Hematopoietic multipotent progenitor cell treated with erythropoietin and hydrocortisone succinate and interleukin-3 and kit ligand, for 8 days (in vitro differentiated cells): ENCODE data around the gene CAPN9.
"Not testable (repeated sequence)": the region's sequence is repeated elsewhere in the genome, so short reads cannot be mapped to it uniquely, and the experiment has no call there.

ENCODE experiments used
- DNase-seq: peaks from one replicate; pipeline ENCODE4 v3.0.0-alpha.2; 2015

CAPN9 gene

DNA sequence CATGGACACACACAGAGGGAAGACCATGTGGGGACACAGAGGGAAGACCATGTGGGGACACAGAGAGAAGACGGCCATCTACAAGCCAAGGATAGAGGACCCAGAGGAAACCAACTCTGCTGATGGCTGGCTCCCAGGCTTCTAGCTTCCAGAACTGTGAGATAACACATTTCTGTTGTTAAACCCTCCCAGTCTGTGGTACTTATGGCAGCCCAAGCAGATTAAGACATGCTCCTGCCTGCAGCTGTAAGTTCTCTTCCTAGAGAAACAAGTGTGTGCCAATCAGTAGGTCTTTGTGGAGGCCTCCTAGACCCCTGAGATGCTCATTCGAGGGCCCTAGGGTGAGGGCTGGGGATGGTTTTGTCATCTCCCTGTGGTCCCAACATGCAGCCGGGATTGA is 35.9 kb upstream of the CAPN9 start:
- DNase-seq, result no peak

DNA sequence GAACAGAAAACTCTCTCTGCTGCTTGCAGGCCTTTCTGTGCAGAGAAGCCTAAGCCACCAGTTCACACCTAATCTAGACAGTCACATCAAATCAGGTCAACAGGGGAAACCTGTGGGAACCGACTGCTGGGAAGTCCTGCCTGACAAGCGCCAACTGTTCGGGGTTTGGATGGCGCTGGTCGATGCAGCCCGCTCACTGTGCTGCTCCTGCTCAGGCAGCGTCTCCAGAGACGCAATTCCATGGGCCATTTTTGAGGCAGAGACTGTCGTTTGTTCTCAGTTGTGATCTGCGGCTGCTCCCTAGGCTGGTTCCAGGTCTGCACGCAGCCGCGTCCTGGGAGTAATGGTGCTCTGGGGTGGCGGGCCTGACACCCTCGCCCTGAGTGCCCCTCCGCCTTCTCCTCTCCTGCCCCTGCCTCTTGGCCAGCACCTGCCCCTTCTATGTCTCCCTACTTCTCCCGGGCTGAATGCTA is 34.7 kb upstream of the CAPN9 start:
- no peak for DNase-seq

- no peak for DNase-seq
These were observed 34.0 kb upstream of the CAPN9 start for GRCh38 chr1:230713138-230713537.

DNA sequence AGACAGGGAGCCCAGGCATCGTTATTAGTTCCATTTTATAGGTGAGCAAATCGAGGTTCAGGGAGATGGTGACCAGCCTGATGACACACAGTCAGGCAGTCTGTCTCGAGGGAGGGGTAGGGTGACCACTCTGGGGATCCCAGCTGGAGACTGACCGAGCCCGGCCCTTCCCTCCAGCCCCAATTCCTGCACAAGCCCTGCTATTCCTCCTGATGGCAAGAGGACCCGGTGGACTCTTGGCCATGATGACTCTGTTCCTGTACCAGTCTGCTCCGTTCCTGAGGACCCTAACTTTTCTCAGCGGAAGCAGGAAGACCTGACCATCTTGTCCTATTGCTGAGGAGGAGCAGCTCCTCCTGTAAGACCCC is 33.7 kb upstream of the CAPN9 start:
- DNase-seq, result no peak

GRCh38 chr1:230713915-230714764 is 33.0 kb upstream of the CAPN9 start, which contains the start of gene AGT:
Gene AGT (minus strand): TSS chr1:230714122. CDS start chr1:230710823, 3,299 bp downstream.
- DNase-seq, result no peak

- DNase-seq, result no peak
These were observed 31.7 kb upstream of the CAPN9 start for GRCh38 chr1:230715510-230715909.

- not testable (repeated sequence) for DNase-seq
These were observed 30.7 kb upstream of the CAPN9 start for GRCh38 chr1:230716453-230716852.

- no peak for DNase-seq
These were observed 29.9 kb upstream of the CAPN9 start for GRCh38 chr1:230717251-230717650.

DNA sequence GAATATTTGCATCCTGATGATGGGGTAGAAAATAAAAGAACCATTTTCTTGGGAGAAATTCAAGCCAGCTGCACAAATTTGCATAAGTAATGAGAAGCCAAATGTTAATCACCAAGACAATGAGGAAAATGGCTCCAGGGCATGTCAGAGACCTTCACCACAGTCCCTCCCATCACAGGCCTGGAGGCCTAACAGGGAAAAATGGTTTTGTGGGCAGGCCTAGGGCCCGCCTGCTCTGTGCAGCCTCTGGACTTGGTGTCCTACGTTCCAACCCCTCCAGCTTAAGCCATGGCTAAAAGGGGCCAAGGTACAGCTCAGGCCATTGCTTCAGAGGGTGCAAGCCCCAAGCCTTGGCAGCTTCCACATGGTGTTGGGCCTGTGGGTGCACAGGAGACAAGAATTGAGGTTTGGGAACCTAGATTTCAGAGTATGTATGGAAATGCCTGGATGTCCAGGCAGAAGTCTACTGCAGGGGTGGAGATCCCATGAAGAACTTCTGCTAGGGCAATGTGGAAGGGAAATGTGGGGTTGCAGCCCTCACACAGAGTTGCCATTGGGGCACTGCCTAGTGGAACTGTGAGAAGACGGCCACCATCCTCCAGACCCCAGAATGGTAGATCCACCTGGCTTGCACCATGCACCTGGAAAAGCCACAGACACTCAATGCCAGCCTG is 25.2 kb upstream of the CAPN9 start:
- DNase-seq, result not testable (repeated sequence)

- DNase-seq, result no peak
These were observed 21.8 kb upstream of the CAPN9 start for GRCh38 chr1:230725256-230726012.

DNA sequence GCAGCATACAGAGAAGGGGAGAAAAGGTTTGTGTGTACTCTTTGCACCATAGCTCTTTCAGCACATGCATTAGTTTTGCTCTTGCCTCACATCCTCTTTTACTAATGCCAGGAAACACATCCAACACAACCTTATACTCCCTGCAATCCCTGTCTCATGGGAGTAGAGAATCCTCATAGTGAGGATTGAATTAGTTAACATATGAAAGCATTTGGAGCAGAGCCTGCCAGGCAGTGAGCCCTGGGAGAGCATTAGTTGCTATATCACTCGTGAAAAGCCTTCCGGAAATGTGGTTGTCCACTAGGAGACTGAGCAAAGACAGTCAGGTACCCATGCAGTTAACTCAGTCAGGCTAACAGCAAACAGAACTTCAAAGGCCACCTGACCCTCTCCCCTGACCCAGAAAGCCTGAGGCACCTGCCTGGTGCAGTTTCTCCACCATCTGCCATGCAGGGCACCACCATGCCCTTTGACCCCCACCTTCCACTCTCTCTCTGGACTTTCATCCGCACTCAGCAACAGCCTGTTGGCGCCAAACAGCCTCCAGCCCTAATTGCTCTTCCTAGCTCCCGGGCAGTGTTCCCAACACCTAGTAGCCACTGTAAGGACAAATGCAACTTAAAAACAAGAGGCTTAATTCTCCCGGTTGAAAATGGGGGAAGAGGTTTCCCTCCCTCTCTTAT is 18.3 kb upstream of the CAPN9 start:
- no peak for DNase-seq

DNA sequence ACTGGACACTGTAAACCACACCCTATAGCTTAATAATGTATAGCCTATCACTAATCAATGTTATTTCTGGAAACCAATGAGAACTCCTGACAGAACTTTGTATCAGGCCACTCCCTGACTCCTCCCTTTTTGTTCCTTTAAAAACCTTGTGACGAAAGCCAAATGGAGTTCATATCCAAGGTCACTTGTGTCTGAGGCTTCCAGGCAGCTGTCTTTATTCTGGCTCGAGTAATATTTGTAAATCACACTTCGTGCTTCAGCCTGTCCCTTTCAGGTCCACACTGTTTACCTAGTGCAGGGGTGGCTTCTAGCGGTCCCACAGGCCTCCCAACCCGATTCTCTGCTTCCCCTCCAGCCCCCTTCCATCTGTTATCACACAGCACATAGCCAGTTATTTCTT is 16.2 kb upstream of the CAPN9 start:
- DNase-seq, result no peak

DNA sequence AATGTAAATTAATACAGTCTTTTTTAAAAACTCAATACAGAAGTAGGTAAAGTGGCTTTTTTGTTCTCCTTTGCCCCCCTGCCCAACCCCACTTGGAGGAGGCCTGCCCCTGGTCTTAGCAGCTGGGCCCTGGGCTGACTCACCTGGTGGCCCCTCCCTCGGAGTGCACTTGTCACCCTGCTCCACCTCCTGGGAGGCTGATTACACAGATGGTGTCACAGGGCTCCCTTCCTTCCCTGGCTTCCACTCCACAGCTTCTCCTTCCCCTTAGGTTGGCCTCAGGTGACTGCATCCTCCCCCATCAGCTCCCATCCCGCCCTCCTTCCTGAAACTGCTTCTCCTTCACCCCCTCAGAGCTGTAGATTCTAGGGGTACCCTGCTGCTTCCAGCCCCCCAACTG is 11.7 kb upstream of the CAPN9 start:
- no peak for DNase-seq

- DNase-seq, result no peak
These were observed 9.4 kb upstream of the CAPN9 start for GRCh38 chr1:230737622-230738262.

GRCh38 chr1:230739564-230740290 is 7.5 kb upstream of the CAPN9 start:
- DNase-seq, result no peak

- DNase-seq, result no peak
These were observed 3.3 kb upstream of the CAPN9 start for GRCh38 chr1:230743899-230744298.

DNA sequence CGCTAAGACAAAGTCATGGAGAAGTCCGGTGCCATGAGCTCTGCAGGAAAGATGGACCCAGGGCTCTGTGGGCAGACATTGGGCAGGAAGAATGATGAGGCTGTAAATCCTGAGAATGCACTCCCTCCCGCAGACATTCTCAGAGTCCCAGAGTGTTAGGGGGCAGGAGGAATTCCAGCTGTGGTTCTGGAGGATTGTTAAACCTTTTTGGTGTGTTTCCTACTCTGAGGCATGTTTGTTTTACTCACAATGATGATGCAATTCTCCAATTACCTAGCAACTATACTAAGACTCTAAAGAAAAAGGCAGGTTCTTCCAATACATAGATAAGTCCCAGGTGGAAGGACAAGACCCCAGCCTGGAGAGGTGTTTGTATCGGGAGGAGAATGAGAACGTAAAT is 2.8 kb upstream of the CAPN9 start:
- no peak for DNase-seq

- DNase-seq, result no peak
These were observed 2.1 kb upstream of the CAPN9 start for GRCh38 chr1:230745071-230745470.

DNA sequence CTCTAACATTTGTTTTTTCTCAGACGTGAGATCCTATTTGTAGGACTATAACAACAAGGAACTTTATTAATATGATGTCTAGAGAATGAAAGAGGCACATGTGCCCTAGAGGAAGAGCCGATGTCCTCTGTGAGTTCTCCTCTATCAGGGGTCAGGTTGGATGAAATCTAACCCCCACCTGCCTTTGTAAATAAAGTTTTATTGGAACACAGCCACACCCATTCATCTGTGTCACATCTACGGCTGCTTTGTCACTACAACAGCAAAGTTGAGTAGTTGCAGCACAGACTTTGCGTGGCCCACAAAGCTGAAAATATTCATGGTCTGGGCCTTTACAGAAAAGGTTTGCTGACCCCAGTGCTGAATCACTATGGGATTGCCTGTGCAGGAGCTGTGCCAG is 571 bp upstream of the CAPN9 start:
- no peak for DNase-seq

GRCh38 chr1:230747890-230748800 is 957 bp downstream of the CAPN9 start:
- no peak for DNase-seq

DNA sequence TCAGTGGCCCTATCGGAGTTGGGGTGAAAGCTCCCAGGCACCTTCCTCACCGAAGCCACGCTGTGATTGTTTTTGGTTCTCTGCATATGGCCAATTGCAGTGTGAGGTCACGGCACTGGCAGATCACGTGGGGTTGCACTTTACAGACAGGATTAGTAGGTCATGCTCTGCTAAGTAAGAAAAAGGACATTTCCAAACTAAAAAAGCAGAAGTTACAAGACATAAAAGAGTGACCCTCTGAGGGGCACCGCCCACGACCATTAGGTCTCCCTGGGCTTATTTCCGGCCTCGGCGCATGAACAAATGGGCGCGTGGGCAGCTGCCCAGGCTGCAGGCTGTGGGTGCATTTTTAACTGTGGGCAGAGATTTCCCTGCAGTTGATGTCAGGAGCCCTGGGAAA is 2.0 kb downstream of the CAPN9 start:
- no peak for DNase-seq
